HG03025 (cell line): Measurements from ENCODE around the gene DLST.
A peak's percentile ranks its signal among the peaks of the same experiment; 100 is the strongest.

ENCODE experiments used
- ATAC-seq: cut with Tn5 transposase; IDR thresholded peaks from one replicate; pipeline ENCODE4 v1.9.1; 2021; ENCODE audit warnings: mild to moderate bottlenecking, moderate library complexity; ENCODE audit not compliant: unreplicated experiment, low FRiP score

DLST gene

DNA sequence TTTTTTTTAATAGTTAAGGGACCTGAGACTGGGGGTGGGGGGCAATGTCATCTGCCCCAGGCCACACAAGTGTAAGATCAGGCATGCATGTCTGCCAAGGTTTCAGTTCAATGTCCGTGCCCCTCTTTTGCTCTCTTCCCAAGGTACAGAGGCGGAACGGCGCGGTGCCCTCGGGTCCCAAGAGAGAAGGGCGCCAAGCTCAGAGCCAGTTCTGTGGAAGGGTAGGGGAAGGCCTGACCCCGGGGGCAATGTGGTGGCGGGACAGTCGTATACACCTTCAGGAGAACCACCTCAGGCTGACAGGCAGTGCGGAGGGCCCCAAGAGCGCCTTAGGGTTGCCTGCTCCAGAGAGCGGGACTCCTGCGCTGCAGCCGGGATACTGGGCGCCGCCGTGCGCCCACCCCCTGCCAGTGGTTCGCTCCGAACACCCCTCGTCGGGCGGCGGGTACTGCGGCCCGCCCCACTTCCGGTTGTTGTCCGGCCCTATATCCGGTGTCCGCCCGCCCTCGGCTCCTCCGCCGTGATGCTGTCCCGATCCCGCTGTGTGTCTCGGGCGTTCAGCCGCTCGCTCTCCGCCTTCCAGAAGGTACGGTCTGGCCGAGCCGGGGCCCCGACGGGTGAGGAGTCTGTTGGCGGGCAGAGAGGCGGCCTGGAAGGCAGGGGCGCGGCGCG, at the start of gene DLST:
Gene DLST, plus strand, starts transcription at position 486 of the 672 bp plus-strand sequence. Its CDS starts 38 bp downstream, at position 524.
- ATAC-seq = peak; percentile 91

DNA sequence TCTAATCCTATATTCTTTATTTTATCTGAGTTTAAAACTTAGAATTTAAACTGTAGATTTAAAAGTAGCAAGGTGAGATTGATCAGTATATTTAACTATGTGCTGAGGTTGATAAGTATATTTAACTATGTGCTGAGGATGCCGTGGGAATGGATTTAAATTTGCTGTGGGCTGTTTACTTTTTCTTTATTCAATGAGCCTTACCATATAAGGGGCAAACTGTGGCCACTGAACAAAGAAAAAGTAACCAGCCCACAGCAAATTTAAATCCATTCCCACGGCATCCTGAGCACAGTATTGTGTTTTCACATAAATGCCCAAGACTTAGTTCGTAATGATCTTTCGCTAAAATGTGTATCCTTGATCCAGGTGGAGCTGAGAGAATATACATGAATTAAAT, 48.9 kb upstream of the DLST start:
- no peak for ATAC-seq

DNA sequence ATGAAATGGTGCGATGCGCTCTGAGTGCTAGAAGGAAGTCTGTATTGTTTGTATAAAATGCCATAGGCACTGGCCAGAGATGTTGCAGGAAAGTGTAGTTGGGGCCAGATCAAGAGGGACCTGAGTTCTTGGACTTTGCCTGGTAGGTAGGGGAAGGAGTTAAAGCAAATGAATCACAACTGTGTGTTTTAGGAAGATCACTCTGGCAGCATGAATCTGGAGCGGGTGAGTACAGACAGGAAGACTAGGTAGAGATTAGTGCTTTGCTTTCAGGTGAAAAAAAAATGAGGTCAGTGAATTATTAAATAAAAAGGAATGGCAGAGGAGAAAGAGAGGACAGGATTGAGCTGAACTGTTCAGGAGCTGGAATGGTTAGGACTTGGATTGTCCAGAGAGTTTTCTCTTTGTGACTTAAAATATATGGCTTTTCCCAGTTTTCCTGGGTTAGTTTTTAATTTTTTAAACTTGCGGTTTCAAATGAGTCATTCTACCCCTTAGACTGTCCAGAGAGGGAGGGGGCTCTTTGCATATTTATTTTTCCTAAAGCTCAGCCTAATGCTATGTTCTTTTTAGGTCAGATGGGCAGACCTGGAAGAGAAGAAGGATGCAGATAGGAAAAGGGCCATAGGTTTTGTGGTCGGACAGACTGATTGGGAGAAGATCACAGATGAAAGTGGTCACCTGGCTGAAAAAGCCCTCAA, 46.9 kb upstream of the DLST start:
- no peak for ATAC-seq

DNA sequence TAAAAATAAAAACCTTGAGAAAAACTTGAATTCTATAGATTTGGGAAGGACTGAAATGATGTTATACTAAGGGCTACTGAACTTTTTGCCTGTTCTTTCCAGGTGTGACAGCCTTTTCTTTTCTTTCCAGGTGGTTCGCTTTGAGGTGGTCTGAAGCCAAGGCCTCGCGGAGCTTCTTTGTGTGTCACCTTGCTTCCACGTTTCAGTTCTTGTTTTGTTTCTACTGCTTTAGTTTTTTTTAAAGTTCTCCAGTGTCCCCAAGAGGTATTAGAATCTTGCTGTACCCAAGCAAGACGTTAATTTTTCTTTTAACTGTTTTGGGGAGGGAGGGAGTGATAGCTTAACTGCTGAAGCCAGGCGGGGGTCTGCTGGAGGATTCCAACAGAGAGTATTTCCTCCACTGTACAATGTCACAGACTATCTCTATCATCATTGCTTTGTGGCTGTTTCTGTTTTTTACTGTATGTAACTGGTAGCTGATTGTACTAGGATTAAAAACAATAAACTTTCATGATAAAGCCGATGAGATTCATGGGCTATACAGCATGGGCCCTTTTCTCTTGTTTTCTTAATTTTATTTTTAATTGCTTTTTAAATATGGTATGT, 46.0 kb upstream of the DLST start:
- ATAC-seq = no peak

DNA sequence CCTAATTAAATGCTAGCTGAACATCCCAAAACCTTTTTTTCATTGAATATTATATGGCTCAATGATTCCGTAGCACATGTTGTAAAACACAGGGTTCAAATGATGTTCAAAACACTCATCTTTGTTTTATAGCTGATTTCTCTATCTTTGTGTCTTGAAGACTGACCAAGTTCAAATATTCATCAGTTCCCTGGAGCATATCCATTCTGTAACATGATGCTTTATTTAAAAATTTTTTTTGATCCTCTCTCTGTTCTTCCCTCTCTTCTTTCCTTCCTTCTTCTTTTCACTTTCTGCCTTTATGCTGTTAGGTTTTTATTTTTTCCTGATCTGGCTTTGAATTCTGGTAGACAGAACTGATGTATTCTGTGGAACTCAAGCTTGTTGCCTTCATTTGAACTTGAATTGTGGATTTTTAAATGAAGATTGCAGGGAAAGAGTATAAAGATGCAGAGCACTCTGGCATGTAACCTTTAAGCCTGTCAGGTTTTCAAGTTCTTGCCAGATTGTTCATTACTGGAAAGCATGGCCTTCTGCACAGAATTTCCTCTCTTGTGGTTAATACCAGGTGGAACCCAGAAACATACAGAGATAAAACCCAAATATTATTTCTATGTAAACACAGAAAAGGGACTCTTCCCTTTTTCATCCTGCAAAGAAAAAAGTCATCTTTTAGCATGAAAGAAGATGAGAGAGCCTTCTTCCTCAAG, 45.3 kb upstream of the DLST start:
- no peak for ATAC-seq

DNA sequence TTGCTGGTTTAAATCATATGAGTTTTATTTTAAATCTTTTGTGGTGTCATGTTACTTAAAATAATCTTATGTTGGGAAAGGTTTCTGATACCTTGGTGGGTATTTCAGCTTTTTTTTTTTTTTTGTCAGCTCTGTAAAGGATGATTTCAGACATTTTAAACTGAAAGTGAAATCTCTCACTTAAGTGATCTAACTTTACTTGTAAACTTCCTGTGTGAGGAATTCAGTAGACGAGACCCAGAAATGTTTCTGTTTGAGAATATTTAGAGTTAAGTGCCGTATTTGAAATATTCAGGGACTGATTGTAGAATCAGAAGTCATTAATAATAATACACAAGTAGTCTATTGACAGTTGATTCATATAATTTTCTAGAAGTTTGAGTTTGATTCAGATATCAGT, 43.5 kb upstream of the DLST start:
- no peak for ATAC-seq

DNA sequence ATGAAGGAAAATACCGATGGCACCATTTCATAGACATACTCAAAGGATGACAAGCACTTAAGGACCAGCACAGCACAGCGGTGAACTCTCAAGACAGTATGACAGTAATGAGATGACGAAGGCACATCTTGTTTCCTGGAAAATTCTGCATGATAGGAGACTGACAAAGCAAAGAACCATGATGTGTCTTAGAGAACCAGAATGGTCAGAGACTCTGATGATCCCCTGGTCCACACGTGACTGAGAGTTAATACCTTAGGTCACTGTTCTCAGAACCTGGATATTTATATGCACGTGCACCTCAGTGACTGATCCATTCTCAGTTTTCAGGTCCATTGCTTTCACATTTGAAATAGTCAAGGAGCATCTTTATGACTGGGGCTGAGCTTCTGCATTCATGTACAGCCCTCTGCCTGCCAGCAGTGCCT, 41.1 kb upstream of the DLST start:
- ATAC-seq = peak; percentile 48

DNA sequence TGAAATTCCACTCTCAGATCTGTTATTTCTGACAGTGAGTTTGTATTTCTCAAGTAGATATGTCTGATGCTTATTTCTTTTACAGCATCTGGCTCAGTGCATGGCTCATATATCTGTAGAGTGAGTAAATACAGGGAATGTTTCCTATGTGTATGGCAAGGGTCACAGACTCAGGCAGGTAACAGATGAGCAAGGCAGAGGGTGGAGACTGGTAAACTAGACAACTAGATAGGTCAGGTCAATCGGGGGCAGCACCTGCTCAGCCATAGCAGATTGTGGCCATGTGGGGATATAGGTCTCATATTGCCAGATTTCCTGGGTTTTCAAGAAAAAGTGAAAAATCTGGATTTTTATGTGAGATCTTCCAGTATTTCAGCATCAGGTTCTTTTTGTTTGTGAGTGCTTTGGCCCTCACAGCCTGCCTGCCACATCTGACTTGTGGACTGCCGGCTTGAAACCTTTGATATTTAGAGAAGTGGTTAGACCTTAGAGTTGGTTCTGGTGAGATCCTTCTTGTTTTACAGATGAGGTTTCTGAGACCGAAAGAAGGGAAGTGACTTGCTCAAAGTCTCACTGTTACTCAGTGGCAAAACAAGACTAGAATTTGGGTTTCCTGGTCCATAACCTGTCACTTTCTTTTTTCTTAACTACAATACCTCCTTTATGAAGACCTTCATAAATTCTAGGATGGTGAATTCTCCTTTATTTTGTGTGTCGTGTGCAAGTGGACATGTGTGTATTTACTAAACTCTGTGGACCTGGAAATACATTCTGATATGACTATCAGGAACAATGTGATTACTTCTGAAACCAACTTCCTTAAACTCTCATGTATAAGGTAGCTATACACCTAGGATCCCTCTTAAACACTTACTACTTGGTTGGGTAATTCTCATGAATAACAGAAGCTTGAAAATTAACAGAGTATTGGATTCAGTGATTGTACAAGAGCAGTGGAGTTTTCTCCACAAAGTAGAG, 40.2 kb upstream of the DLST start:
- peak; percentile 62 for ATAC-seq

DNA sequence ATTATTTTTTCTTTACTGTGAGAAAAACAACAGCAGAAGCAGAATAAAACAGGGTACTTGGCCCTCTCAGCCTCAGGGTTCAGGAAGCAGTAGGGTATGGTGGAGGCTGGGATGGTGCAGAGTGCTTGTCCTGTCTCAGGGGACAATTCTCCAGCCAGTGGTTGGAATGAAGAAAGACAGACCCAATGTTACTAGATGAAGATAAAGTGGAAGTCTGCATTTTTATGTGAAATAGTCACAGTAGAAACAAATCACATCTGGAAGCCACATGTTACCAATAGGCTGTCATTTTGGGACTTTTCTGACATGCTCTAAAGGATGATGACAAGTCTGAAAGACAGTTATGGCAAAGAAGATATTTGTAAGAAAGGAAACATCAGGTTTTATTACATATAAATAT, 38.1 kb upstream of the DLST start:
- no peak for ATAC-seq

DNA sequence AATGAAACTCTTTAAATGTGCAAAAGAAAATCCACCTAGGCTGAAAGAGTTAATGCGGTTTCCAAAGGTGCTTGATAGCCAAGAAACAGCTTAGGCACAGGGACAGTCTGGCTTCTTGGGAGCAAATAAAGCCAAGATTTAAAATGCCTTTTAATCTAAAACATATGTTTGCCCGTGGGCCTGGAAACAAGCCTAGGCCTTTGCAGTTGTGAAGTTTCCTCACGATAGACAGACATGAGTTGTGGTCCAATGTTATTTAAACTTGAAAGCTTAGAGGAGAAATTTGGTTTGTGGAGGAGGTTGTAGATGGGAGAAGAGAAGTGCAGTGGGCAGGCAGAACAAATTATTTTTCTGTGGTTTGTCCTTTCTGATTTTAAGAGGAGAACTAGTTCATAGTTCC, 35.5 kb upstream of the DLST start:
- no peak for ATAC-seq

DNA sequence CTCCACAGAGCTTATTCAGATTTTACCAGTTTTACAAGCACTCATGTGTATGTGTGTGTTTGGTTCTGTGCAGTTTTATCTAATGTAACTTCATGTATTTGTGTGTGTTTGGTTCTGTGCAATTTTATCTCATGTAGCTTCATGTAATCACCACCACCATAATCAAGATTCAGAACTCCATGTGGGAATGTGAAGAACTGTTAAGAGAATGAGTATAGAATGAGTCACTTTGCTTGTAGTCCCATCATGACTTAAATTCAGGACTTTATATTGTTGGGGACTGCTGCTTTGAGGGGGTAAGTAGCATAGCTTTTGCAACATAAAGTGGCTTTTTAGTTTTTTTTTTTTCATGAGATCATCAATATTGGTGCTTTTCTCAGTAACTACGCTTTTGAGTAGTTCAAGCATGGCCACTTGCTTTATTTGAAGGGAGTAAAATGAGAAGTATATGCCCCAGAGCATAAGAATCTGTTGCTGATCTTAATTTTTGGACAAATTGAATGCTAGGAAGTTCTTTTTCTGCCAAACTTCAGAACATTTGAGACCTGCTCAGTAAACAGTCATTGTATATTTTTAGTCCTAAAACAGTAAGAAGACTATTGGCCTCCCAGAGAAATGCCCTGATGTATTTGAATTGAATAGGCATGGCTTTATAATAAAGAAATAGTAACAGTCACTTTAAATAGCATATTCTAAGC, 34.6 kb upstream of the DLST start:
- no peak for ATAC-seq

DNA sequence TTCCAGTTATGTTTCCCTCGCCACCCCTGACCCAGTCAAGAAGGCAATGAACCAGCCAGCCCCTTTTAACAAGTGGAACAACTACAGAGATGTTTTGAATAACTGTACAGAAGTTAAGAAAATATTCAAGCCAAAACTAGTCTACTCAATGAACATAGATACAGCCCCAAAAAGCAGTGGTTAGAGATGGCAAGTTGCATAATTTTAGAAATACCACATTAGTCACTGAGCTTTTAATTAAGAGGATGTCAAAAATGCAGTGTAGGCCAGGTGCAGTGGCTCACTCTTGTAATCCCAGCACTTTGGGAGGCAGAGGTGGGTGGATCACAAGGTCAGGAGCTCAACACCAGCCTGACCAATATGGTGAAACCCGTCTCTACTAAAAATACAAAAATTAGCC, 32.9 kb upstream of the DLST start:
- ATAC-seq = no peak

DNA sequence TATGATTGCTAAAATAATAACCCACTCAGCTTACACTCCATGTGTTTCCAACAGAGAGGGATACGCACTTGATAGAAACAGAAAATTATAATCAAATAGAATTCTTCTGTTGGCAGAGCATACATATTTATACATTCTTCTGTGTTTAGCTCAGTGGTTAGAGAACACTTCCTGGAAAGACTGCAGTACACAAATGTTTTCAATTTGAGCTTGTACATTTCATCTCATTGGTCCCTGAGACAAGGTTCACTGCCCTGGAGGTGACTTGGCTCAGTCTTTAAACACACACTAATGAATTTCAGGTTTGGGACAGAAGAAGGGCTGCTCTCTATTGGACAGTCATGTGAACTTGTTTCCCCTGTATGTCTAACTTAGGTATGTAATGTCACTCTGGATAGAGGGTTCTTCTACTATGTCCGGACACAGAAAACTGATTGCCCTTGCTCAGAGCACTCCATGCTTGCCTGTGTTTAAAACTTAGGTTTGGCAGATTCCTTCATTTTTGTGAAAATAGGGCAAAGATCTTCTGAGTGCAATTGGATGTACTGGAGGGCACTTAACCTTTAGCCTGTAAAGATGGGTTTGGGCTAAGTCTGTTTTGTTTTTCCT, 28.7 kb upstream of the DLST start:
- ATAC-seq = no peak

DNA sequence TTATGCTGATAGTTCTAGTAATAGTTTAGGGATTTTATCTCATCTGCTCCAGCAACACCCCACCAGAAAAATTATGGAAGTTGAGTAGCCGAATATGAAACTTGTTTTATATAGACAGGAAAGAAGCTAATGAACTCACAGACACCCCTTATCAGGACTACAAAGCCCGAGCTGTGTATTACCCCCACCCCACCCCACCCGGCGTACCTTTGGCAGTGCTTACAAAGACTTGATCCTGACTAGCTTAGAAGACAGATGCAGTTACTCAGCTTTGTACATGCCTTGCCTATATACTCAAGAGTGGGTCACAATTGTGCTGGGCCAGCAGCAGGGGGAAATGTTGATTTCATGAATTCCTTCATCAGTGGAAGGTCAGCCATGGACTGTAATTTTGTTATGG, 28.1 kb upstream of the DLST start:
- no peak for ATAC-seq

DNA sequence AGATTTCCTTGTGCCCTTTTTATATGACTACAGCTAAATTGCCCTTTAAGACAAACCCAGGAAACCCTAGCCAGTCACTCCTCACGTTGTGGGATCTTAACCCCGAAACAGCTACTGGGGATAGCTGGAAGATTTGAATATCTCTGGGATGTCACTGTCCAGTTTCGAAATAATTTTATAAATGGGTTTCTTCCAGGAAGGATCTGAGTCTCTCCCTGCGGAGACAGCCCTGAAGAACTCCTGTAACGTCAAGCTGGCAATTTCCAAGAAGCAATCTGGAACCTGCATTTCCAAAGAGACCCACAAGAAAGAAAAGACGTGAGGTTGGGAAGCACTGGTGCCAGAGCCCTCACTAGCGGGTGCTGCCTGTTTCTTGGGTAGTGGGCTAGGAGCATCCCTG, 26.7 kb upstream of the DLST start:
- no peak for ATAC-seq

DNA sequence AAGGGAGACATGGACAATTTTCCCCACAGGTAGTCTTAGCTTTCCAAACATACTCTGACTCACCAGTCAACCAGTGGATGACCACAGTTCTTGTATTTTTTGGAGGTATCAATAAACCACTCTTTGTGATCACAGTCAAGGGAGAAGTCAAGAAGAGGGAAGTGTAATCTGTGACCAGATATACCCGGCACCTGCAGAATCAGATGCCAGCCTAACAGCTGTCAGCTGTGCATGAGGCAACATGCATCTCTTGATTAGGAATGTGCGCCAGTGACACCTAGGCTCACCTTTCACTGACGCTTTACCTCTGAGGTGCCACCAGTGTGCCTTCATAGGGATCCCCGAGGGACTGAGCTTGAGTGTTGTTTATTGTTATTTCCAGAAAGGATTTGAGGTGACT, 25.8 kb upstream of the DLST start:
- no peak for ATAC-seq

DNA sequence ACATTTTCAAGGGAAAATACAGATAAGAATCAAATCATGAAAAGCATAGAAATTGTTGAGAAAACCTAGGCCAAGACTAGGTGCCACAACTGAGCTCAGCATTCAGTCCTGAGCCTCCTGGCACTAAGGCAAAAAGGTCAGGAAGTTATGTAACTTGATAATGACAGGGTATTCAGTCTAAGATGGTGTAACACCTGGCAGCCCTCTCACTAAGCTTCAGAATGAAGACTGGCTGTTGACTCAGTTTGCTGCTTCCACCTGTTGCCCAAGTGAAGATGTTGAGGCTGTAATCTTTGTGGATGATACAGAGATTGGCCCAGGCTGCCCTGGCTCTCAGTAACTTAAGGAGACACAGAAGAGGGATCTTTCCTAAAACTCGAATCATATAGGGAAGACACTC, 25.4 kb upstream of the DLST start:
- no peak for ATAC-seq

DNA sequence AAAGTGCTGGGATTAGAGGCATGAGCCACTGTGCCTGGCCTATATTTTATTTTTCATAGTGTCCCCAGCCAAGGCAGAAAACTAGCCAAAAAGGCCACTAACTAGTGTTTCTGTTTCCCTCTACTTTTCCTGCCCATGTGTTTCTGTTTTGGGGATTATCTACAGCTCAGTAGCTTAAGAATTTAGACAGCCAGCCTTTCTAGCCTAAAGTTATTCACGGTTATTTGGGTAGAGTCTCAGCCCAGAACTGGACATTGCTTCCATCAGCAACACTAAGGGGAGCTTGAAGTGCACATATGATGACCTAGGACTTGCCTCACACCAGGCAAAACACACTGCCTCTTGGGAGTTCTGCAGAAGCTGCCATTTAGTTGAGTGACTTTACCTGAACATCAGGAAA, 23.7 kb upstream of the DLST start:
- ATAC-seq = no peak
